Stimulated activated CD8-positive, alpha-beta memory T cell treated with anti-CD3 and anti-CD28 coated beads, Interleukin-2, amount 100 ng/mL, for 1 hour (primary cell): ENCODE measurements around the gene IGFBP3.
"Not testable (repeated sequence)": the region's sequence is repeated elsewhere in the genome, so short reads cannot be mapped to it uniquely, and the experiment has no call there.

ENCODE experiments used
- DNase-seq, 2 donors: peaks; one replicate each; pipeline ENCODE4 v3.0.0-alpha.2; 2020; ENCODE audit warnings: low read depth in 2 of 2

Gene IGFBP3, protein sequence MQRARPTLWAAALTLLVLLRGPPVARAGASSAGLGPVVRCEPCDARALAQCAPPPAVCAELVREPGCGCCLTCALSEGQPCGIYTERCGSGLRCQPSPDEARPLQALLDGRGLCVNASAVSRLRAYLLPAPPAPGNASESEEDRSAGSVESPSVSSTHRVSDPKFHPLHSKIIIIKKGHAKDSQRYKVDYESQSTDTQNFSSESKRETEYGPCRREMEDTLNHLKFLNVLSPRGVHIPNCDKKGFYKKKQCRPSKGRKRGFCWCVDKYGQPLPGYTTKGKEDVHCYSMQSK

DNA sequence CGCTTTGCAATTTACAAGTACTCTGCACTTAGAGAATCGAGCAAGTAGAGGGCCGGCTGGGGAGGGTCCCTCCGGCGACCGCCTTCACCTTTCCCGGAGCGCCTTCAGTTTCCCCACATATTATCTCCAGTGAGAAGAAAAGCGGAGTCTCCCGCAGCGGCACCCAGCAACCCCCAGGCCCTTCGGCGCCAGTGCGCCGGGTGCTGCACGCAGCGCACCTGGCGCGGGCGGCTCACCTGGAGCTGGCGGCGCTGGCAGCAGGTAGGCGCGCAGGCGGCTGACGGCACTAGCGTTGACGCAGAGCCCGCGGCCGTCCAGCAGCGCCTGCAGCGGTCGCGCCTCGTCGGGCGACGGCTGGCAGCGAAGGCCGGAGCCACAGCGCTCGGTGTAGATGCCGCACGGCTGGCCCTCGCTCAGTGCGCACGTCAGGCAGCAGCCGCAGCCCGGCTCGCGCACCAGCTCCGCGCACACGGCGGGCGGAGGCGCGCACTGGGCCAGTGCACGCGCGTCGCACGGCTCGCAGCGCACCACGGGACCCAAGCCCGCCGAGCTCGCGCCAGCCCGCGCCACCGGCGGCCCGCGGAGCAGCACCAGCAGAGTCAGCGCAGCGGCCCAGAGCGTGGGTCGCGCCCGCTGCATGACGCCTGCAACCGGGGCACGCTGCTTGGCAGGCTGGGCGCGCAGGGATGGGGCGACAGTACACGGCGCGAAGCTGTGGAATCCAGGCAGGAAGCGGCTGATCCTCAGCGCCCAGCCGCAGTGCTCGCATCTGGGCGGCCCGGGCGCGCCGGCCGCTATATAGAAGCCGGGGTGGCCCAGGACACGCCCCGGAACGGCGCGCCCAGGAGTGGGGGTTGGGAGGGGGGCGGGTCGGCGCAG lies at the start of gene IGFBP3:
Gene IGFBP3, minus strand, starts transcription at position 771 of the 879 bp plus-strand sequence. Its CDS starts 132 bp downstream, at position 639.
- DNase-seq = no peak

DNA sequence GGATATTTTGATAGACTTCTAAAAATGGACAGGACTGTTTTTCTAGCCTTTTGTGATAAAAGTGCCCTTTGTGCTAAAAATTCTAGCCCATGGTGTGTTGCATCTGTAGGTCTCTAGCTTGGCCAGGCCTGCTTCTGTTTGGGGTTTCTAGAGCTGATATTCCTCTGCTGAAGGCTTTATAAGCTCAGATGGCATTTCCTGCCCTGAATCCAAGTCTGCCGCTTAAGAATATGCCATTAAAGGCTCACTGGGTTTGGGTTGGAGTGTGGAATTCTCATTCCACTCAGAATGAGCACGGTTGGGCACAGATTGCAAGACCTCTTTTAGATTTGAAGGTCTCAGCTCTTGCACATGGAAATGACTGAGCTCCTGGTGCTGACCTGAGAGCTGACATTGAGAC lies 49.4 kb upstream of the IGFBP3 start:
- DNase-seq = no peak

DNA sequence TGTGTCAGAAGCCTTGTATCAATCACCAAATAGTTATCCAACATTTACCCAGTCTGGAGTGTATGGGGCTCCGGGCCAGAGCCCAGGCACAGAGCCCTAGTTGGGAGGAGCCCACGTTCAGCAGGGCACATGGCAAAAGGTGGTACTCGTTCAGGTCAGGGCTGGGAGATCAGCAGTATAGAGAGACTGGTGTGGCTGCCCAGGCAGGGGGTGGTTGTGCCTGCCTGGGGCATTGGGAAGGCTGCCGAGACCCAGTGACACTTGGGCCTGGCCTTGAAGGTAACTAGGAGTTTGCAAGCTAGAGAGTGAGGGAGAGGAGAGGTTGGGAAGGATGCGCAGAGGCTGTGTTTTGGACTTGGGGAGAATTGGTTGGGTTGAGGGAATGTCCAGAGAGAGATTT lies 48.9 kb upstream of the IGFBP3 start:
- DNase-seq = no peak

DNA sequence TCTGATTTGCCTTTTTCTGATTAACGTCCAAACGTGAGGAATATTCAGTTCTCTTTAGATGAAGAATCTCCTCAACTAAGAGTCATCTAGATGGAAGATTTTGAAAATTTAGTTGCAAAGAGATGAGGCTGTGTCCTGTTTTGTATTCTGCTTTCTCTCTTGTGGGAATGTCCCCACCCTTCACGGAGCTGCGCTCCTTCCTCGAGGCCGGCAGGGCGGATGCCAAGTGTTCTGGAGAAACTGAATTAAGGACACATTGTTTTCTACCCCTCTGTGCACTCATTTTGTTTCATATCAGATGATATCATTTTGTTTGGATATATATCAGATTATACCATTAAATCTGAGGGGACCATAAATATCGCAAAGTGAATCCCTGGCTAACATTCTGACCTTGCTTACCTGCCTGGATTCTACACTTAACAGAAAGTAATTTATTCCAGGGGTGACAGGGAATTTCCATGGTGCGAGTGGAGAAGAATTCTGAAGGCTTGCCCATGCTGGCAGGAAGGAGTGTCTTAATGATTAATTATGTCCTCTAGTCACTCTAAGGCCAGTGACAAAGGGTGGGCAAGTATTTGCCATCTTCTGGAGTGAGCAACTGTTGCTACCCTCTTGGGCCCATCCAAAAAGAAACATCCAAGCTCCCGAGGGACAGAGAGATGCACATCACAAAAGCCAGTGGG lies 47.9 kb upstream of the IGFBP3 start:
- DNase-seq = no peak

DNA sequence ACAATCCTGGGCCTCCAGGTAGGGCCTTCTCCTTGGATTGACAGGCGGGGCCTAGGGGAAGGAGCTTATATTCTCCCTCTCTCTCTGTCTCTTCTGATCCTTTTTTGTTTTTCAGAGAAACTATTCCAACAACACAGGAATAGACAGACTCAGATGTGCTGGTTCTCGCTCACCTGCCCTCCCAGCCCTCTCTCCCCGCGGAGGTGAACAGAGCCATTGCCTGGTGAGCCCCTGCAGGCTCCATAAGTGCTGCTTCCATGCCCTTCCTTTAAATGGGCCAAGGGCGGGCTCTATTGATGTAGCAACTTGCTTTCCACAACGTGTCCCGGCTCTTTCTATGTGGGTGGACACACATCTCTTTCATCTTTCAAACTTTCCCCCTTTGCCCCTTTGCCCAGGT lies 47.2 kb upstream of the IGFBP3 start:
- no peak for DNase-seq

DNA sequence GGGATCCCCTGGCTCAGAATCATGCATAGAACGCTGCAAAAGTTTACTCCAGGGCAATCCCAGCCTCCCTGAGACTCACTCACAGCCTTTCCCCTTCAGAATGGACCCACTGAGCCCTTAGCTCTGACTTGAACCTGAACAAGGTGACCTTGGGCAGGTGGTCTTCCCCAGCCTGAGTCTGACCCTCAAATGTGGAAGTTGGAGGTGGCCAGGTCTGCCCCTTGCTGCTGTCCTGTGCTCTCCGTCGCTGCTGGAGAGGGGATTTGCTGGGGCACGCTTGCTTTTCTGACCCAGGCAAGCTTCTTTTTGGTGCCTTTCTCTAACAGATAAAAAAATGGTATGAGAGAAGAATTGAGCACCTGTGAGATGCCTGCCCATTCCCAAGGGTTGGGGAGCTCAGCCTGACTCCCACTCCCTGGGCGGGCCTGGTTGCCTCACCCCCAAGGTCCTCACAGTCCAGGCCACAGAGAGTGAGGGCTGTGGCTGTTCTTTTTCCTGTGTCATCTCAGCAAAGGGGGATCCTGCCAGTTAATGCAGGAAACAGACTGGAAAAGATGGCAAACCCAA lies 46.6 kb upstream of the IGFBP3 start:
- no peak for DNase-seq

DNA sequence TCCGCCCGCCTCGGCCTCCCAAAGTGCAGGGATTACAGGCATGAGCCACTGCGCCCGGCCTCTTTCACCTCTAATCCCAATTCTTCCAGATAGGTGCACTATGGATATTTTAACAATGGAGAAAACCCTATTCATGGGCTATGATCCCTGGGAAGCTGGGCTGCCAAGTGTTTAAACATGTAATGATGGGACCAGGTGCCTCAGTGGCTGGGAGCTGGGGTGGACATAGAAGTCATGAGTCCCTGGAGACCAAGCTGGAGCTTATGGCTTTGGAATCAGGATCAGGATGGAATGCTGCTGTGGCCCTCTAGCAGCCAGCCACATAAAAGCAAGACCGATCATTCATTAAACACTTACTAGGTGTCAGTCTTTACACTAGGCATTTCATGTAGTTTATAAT lies 41.8 kb upstream of the IGFBP3 start:
- DNase-seq = no peak

DNA sequence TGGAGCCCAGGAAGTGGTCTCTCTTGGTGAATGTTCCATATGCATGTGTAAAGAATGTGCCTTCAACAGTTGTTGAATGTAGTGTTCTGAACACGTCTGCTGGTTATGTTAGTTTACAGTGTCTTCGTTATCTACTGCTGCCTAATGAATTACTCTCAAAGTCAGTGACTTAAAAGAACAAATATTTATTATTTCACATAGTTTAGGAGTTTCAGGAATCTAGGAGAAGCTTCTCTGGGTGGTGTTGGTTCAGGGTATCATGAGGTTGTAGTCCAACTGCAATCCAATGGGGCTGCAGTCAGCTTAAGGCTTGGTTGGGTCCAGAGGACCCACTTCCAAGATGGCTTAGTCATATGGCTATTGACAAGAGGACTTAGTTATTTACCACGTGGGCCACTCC lies 36.6 kb upstream of the IGFBP3 start:
- no peak for DNase-seq

DNA sequence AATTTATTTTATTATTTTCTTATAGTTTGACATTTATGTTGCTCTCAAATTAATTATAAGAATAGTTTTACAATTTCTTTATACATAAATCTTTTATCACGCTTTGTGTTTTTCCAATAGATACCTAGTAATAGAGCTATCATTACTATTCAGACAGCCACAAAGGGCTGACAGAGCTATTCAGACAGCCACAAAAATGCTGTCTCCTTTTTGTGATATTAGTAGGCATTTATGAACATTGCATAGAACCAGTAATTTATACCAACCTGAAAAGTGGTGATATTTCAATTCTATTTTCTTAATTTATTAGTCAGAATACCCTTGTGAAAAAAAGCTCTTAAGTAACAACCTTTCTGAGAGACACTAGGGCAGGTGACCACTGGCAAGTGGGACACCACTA lies 34.2 kb upstream of the IGFBP3 start:
- no peak for DNase-seq

DNA sequence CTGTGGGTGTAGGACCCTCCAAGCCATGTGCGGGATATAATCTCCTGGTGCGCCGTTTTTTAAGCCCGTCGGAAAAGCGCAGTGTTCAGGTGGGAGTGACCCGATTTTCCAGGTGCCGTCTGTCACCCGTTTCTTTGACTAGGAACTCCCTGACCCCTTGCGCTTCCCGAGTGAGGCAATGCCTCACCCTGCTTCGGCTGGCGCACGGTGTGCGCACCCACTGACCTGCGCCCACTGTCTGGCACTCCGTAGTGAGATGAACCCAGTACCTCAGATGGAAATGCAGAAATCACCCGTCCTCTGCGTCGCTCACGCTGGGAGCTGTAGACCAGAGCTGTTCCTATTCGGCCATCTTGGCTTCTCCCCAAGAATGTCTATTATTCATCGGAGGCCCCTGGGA lies 32.0 kb upstream of the IGFBP3 start:
- not testable (repeated sequence) for DNase-seq

DNA sequence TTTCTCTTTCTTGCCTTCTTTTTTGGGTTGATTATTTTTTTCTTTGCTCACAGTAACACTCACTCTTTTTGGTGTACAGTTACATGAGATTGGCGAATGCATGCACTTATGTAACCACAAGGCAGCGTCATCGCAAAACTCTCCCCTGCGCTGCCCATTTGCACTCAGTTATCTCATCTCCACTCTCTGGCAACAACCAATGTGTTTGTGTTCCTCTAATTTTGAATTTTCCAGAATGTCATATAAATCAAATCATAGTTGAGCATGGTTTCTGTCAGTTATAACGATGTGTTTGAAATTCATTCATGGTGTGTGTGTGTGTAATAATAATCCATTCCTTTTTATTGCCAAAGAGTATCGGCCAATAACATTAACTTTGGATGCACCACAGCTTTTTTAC lies 23.0 kb upstream of the IGFBP3 start:
- DNase-seq = no peak

DNA sequence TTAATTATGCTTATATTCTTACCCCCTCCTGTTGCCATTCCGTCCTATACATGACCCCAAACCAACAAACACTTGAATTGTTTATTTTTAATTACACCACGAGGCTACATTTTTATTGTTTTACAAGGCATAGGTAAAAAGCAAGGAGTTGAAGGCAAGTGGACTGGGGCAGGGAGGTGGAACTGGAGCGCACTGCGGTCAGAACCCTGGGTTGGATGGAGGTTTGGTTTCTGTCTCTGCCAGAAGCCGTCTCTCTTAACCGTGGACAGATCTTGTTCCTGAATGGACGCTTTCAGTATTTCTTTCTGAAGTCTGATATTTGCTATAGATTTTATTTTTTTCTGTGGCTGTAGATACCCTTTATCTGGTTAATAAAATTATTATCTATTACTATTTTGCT lies 19.9 kb upstream of the IGFBP3 start:
- no peak for DNase-seq

DNA sequence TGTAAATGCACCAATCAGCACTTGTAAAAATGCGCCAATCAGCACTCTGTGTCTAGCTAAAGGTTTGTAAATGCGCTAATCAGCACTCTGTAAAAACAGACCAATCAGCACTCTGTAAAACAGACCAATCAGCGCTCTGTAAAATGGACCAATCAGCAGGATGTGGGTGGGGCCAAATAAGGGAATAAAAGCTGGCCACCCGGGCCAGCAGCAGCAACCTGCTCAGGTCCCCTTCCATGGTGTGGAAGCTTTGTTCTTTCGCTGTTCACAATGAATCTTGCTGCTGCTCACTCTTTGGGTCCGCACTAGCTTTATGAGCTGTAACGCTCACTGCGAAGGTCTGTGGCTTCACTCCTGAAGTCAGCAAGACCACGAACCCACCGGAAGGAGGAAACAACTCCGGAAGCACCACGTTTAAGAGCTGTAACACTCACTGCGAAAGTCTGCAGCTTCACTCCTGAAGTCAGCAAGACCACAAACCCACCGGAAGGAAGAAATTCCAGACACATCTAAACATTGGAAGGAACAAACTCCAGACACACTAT lies 19.2 kb upstream of the IGFBP3 start:
- not testable (repeated sequence) for DNase-seq

DNA sequence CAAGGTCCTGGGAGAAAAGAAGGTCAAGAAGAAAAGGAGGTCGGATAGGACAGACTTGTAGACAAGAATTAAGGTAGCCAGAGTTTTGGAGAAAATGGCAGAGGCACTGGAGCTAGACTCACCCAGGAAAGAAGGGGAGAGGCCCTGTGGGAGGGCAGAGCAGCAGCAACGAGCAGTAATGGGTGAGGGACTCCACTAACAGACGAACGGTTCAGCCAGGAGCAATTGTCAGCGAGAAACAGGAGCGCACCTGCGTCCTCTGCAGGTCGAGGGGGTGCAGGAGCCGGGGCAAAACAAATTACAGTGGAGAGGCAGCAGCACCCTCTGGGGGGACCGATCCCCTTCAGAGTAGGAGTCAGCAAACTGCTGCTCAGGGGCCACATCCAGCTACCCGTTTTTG lies 18.5 kb upstream of the IGFBP3 start:
- DNase-seq = no peak

DNA sequence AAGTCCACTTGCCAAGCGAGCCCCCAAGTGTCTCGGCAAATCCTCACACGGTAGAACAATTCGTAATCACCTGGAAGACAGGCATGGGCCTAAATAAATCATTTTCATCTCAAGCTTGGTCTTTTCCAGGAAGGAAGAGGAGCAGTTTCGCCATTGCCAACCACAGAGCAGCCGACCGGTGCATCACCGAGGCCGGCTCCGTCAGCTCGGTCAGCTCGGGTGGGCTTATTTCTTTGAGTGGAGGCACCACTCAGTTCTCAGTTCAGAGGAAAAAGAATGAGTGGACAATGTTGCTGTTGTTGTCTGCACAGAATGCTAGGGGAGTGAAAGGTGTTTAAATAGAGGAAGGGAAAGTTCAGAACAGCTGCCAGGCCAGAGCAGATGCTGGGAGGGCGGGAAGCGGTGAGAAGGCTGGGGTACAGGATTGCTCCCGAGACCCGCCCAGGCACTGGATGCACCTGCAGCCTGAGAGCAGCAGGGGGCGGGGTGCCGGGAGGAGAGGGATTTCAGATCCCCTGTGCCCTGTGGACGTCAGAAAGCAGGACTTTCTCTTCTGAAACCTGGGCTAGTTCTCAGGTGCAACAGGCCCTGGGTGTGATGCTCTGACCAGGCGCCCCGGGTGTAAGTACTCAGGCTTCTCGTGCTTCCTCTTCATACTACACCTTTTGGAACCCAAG lies 17.7 kb upstream of the IGFBP3 start:
- DNase-seq = no peak

DNA sequence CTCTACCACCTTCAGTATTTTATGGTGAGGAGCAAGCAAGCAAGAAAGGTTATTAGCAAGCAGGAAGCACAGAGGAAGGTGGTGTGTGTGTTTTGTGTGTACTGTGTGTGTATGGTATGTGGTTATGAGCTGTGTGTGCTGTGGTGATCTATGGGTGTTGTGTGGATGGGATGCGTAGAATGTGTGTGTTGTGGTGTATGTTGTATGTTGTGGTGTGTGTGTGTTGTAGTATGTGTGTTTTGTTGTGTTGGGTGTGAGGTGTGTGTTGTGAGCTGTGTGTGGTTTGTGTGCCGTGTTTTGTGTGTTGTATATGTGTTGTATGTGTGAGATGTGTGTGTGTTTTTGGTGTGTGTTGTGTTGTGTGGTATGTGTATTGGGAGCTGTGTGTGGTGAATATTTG lies 16.8 kb upstream of the IGFBP3 start:
- no peak for DNase-seq

DNA sequence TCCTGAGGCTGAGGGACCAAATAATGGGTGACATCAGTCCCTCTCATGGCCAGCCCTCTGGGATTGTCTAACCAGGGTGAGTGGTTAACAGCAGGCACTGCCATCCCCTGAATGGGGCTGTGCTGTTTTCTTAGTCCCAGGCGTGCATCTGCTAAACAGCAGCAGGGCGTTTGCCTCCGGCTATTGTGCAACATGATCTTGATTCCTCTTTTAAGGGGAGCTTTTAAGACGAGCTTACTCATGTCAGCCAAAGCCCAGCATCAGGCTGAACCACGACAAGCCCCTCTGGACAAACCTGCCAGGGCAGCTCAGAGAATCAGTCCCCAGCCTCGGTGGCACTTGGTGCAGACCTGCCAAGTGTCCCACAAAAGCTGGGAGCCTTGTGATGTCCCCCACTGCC lies 16.2 kb upstream of the IGFBP3 start:
- no peak for DNase-seq

DNA sequence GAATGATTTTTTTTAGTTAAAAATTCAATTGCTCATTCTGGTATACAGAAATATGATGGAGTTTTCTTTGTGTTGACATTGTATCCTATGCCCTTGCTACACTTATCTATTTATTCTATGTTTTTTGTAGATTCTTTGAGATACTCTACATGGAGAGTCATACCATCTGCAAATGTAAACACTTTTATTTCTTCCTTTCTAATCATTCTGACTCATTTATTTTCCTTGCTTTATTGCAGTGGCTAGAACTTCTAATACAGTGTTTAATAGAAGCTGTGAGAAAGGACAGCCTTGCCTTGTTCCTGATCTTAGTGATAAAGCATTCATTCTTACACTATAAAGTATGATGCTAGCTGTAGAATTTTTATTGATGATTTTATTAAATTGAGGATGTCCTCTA lies 9.9 kb upstream of the IGFBP3 start:
- DNase-seq = no peak

DNA sequence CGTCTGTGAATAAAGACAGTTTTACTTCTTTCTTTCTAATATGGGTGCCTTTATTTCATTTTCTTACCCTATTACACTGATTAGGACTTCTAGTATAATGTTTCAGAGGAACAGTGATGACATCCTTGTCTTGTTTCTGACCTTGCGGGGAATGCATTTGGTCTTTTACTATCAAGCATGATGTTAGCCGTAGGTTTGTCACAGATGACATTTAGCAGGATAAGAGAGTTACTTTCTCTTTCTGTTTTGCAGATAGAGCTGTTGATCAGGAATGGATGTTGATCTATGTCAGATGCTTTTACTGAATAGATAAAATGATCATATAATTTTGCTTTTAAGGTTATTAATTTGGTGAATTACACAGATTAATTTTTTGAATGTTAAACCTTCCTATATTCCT lies 6.6 kb upstream of the IGFBP3 start:
- no peak for DNase-seq

DNA sequence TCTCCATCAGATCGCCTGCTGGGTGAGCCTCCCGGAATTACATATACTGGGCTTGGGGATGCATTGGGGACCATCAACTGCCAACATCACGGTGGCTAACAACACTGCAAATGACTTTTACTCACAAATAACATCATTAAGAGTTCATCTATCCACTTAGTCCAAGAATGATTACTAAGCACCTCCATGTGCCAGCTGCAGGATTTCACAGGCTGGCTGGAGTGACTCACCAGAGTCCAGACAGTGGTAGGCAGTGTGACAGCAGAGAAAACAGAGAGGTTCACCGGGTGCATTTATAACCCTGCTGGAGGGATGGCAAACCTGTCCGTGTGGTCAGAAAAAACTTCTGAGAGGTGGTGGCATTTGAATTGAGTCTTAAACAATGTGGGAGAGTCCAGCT lies 3.2 kb upstream of the IGFBP3 start:
- no peak for DNase-seq

DNA sequence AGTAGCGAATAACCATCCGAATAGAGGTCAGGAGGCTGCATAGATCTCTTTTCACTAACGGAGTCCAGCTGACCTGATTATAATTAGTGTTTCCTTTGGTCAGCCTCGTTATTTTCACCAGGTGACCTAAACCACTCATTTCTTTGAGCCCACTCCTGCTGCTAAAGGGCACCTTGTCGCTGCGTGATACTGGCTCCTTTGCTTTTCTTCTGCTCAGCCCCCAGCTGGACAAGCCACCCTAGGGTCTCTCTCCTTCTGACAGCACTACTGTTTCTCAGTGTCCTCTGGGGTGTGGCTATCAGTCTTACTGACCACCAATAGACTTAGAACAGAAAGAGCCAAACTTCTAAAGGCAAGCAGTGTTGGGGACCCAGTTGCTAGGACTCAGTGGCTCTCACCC lies 2.7 kb upstream of the IGFBP3 start:
- DNase-seq = no peak

DNA sequence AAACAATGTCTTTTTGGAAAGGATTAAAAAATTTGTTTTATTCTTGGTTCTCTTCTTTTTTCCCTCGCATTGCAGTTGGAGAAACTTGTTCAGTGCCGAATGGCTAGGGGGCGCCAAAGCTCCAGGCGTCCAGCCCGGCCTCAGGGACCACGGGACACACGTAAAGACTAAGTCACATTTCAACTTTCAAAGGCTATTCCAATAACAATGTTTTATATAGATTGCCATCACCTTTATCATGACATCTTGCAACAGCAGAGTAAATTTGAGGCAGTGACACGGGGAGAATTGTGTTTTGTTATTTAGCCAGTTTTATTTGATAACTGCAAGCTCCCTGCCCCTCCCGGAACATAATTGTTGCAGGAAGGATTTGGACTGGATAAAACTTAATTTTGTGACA lies 2.2 kb upstream of the IGFBP3 start:
- no peak for DNase-seq
